ENCODE measurements around the gene SLC37A4.

GRCh38 chr11:119029340-119030028, 1.2 kb downstream of the SLC37A4 start:
- TF ChIP-seq CTCF (IDR thresholded peaks at IDR 0.05) (peak in 1 of 6 experiments; percentile 15), POLR2A (IDR thresholded peaks at IDR 0.05) (peak; percentile 88 to 96)

Measured in Peyer's patch (tissue), 4 donors.